ENCODE measurements around the gene FAM217A. TPM values are rescaled to one million over a fixed set of nuclear protein-coding genes. Genes with fewer than 3 reads are reported as not detected.
"Not testable (repeated sequence)": the region's sequence is repeated elsewhere in the genome, so short reads cannot be mapped to it uniquely, and the experiment has no call there.

Gene FAM217A
- total and polyA plus RNA-seq, 10 donors: not detected

GRCh38 chr6:4113649-4114048 is 34.7 kb upstream of the FAM217A start:
- Histone ChIP-seq H3K4me1 (no peaks in the 10 kb centered on the region), H3K27me3 (replicated peaks in 1 of 7) (no peaks in the 10 kb centered on the region), H3K36me3 (peaks cover 3 to 47% (median 42%) of the 10 kb centered on the region in 6 donors), H3K27ac (no peak overlapping the region), H3K4me3 (no peak overlapping the region), H3K9me3 (peaks cover 0 to 27% (median 21%) of the 10 kb centered on the region in 8 donors)
- TF ChIP-seq CTCF (IDR thresholded peaks at IDR 0.05 in 8 of 11, conservative IDR thresholded peaks at IDR 0.05 in 3 of 11) (no peak), POLR2A (IDR thresholded peaks at IDR 0.05) (no peak), POLR2AphosphoS5 (IDR thresholded peaks at IDR 0.05) (no peak)
- intact Hi-C loops (cut with DNase I; ENCODE audit: low total_unique reads): loop anchor here (10.0 kb wide), 1 partner anchor 49 kb away; no protein-coding TSS in a partner anchor
- no peak for DNase-seq

GRCh38 chr6:4112366-4112765 is 33.4 kb upstream of the FAM217A start:
- H3K4me1 ChIP-seq: no peaks in the 10 kb centered on the region
- TF ChIP-seq POLR2AphosphoS5 (IDR thresholded peaks at IDR 0.05) (no peak), CTCF (IDR thresholded peaks at IDR 0.05 in 8 of 11, conservative IDR thresholded peaks at IDR 0.05 in 3 of 11) (no peak)
- 95 to 97% (median 96%) methylated on average over 3 of the region's 3 CpGs for WGBS, 5 donors

GRCh38 chr6:4109363-4109815 is 30.5 kb upstream of the FAM217A start:
- H3K36me3 ChIP-seq; DNase-seq; H3K4me1 ChIP-seq; intact Hi-C loops (cut with DNase I; ENCODE audit: low total_unique reads); H3K27ac ChIP-seq; H3K27me3 ChIP-seq (replicated peaks in 1 of 7); H3K4me3 ChIP-seq: not testable (repeated sequence)
- H3K9me3 ChIP-seq: peaks cover 0 to 26% (median 17%) of the 10 kb centered on the region in 8 donors
- WGBS, 5 donors: 67 to 79% (median 70%) methylated on average over 4 of the region's 4 CpGs

More at GRCh38 chr6:4112366-4112765, 33.4 kb upstream of the FAM217A start:
- Histone ChIP-seq H3K27ac (no peak overlapping the region), H3K9me3 (peaks cover 0 to 27% (median 21%) of the 10 kb centered on the region in 8 donors), H3K4me3 (no peak overlapping the region), H3K27me3 (replicated peaks in 1 of 7) (no peaks in the 10 kb centered on the region), H3K36me3 (peaks cover 0 to 34% (median 30%) of the 10 kb centered on the region in 6 donors)
- intact Hi-C loops (cut with DNase I; ENCODE audit: low total_unique reads): loop anchor here (10.0 kb wide), 1 partner anchor 48 kb away; no protein-coding TSS in a partner anchor
- DNase-seq: no peak

- no peak for DNase-seq
- intact Hi-C loops (cut with DNase I; ENCODE audit: low total_unique reads): no loop called here
- Histone ChIP-seq H3K27ac (no peak overlapping the region), H3K36me3 (no peaks in the 10 kb centered on the region), H3K27me3 (replicated peaks in 1 of 7) (no peaks in the 10 kb centered on the region), H3K4me1 (no peaks in the 10 kb centered on the region), H3K9me3 (peaks cover 0 to 20% (median 16%) of the 10 kb centered on the region in 8 donors), H3K4me3 (no peak overlapping the region)
- 84 to 95% (median 92%) methylated on average over 9 of the region's 9 CpGs for WGBS, 5 donors
- TF ChIP-seq POLR2AphosphoS5 (IDR thresholded peaks at IDR 0.05) (no peak), CTCF (IDR thresholded peaks at IDR 0.05 in 8 of 11, conservative IDR thresholded peaks at IDR 0.05 in 3 of 11) (no peak), POLR2A (IDR thresholded peaks at IDR 0.05) (no peak)
Measured at GRCh38 chr6:4108561-4109093, 29.7 kb upstream of the FAM217A start.

Data from spleen (tissue), 11 donors.